HEK293T (cell line): ENCODE data around the gene PREX1.

Source experiments
- CTCF ChIA-PET: fragments of 350-600 bp; formaldehyde crosslinking; extraction: SDS; loops from one replicate; lab custom pipeline; 2021; ENCODE audit warnings: antibody characterized with exemption, inconsistent platforms; lab: Yijun Ruan, JAX
- POLR2A ChIA-PET: fragments of 350-600 bp; formaldehyde crosslinking; extraction: SDS; loops from one replicate; lab custom pipeline; 2020; ENCODE audit warnings: antibody characterized with exemption, inconsistent platforms; lab: Yijun Ruan, JAX
- DNase-seq: peaks from one replicate; pipeline ENCODE4 v3.0.0; 2012; ENCODE audit warnings: mixed read lengths; ENCODE audit errors: extremely low spot score
- ARNT ChIP-seq: fragments of 450-650 bp; IDR thresholded peaks from 2 replicates; pipeline ENCODE4 v1.6.1; 2017; ENCODE audit warnings: mild to moderate bottlenecking
- BHLHE40 ChIP-seq: fragments of 450-650 bp; IDR thresholded peaks from 2 replicates; pipeline ENCODE4 v1.6.1; 2016; ENCODE audit warnings: mild to moderate bottlenecking, moderate library complexity, borderline replicate concordance
- CTBP1 ChIP-seq: fragments of 450-650 bp; IDR thresholded peaks from 2 replicates; pipeline ENCODE4 v1.6.1; 2016; ENCODE audit warnings: borderline replicate concordance
- ELF4 ChIP-seq: fragments of 450-650 bp; IDR thresholded peaks from 2 replicates; pipeline ENCODE4 v1.6.1; 2017; ENCODE audit warnings: antibody characterized with exemption
- FOXA1 ChIP-seq: fragments of 450-650 bp; IDR thresholded peaks from 2 replicates; pipeline ENCODE4 v1.6.1; 2016; ENCODE audit warnings: mild to moderate bottlenecking
- FOXK2 ChIP-seq: fragments of 450-650 bp; IDR thresholded peaks from 2 replicates; pipeline ENCODE4 v1.6.1; 2016; ENCODE audit warnings: mild to moderate bottlenecking
- FOXM1 ChIP-seq: fragments of 450-650 bp; IDR thresholded peaks from 2 replicates; pipeline ENCODE4 v1.6.1; 2017; ENCODE audit warnings: mild to moderate bottlenecking, borderline replicate concordance
- HDGF ChIP-seq: fragments of 450-650 bp; IDR thresholded peaks from 2 replicates; pipeline ENCODE4 v1.6.1; 2017; ENCODE audit warnings: antibody characterized with exemption, borderline replicate concordance
- L3MBTL2 ChIP-seq: fragments of 450-650 bp; conservative IDR thresholded peaks from 2 replicates; pipeline ENCODE4 v1.6.1; 2016; ENCODE audit warnings: mild to moderate bottlenecking
- LEF1 ChIP-seq: fragments of 450-650 bp; IDR thresholded peaks from 2 replicates; pipeline ENCODE4 v1.6.1; 2017; ENCODE audit warnings: mild to moderate bottlenecking, borderline replicate concordance
- NFRKB ChIP-seq: fragments of 450-650 bp; IDR thresholded peaks from 2 replicates; pipeline ENCODE4 v1.6.1; 2016; ENCODE audit warnings: mild to moderate bottlenecking, moderate library complexity
- PKNOX1 ChIP-seq: fragments of 450-650 bp; IDR thresholded peaks from 2 replicates; pipeline ENCODE4 v1.6.1; 2016
- SP1 ChIP-seq: fragments of 450-650 bp; IDR thresholded peaks from 2 replicates; pipeline ENCODE4 v1.6.1; 2017
- SUZ12 ChIP-seq: fragments of 450-650 bp; IDR thresholded peaks from 2 replicates; pipeline ENCODE4 v1.6.1; 2016; ENCODE audit warnings: mild to moderate bottlenecking
- TARDBP ChIP-seq: fragments of 450-650 bp; IDR thresholded peaks from 2 replicates; pipeline ENCODE4 v1.6.1; 2016
- ZNF384 ChIP-seq: fragments of 450-650 bp; IDR thresholded peaks from 2 replicates; pipeline ENCODE4 v1.6.1; 2016

PREX1 gene

GRCh38 chr20:48682529-48683363 is 145.1 kb downstream of the PREX1 start:
- no peak for TF ChIP-seq SP1
- no peak for TF ChIP-seq CTBP1
- no peak for TF ChIP-seq L3MBTL2
- TF ChIP-seq LEF1: no peak
- no peak for TF ChIP-seq HDGF
- no peak for TF ChIP-seq ZNF384
- TF ChIP-seq PKNOX1: no peak
- no peak for TF ChIP-seq FOXK2
- no peak for TF ChIP-seq SUZ12
- ChIA-PET CTCF (no interaction called here), POLR2A (no interaction called here)
- peak; percentile 41 for DNase-seq

- TF ChIP-seq ZNF384: no peak
- TF ChIP-seq TARDBP: no peak
- no peak for TF ChIP-seq HDGF
- no peak for TF ChIP-seq ARNT
- TF ChIP-seq NFRKB: no peak
- TF ChIP-seq LEF1: no peak
- no peak for TF ChIP-seq PKNOX1
- no peak for TF ChIP-seq SP1
- TF ChIP-seq L3MBTL2: no peak
- no peak for TF ChIP-seq FOXM1
- TF ChIP-seq FOXA1: no peak
- no peak for TF ChIP-seq CTBP1
- TF ChIP-seq ELF4: no peak
- no peak for TF ChIP-seq FOXK2
- TF ChIP-seq BHLHE40: no peak
- no peak for TF ChIP-seq SUZ12
- ChIA-PET CTCF (no interaction called here), POLR2A (no interaction called here)
- DNase-seq: no peak
These were observed 145.8 kb downstream of the PREX1 start for GRCh38 chr20:48681873-48682426.

GRCh38 chr20:48681201-48681872 is 146.5 kb downstream of the PREX1 start:
- TF ChIP-seq FOXM1: no peak
- no peak for TF ChIP-seq BHLHE40
- no peak for TF ChIP-seq HDGF
- no peak for TF ChIP-seq PKNOX1
- no peak for TF ChIP-seq SP1
- no peak for TF ChIP-seq TARDBP
- TF ChIP-seq LEF1: no peak
- no peak for TF ChIP-seq FOXK2
- TF ChIP-seq NFRKB: no peak
- TF ChIP-seq FOXA1: no peak
- no peak for TF ChIP-seq L3MBTL2
- no peak for TF ChIP-seq SUZ12
- no peak for TF ChIP-seq CTBP1
- no peak for TF ChIP-seq ARNT
- TF ChIP-seq ZNF384: no peak
- no peak for TF ChIP-seq ELF4
- DNase-seq: no peak
- CTCF ChIA-PET: no interaction called here
- POLR2A ChIA-PET: no interaction called here

- no peak for TF ChIP-seq FOXM1
- no peak for TF ChIP-seq CTBP1
- no peak for TF ChIP-seq SUZ12
- TF ChIP-seq PKNOX1: no peak
- no peak for TF ChIP-seq FOXA1
- no peak for TF ChIP-seq L3MBTL2
- no peak for TF ChIP-seq FOXK2
- no peak for TF ChIP-seq TARDBP
- no peak for TF ChIP-seq ARNT
- no peak for TF ChIP-seq HDGF
- no peak for TF ChIP-seq SP1
- ChIA-PET CTCF (no interaction called here), POLR2A (no interaction called here)
- DNase-seq: no peak
These were observed 147.1 kb downstream of the PREX1 start for GRCh38 chr20:48680650-48681049.

- DNase-seq: peak; percentile 78
- TF ChIP-seq FOXK2 (no peak), CTBP1 (no peak), ELF4 (no peak), HDGF (no peak), BHLHE40 (no peak), ZNF384 (no peak), L3MBTL2 (no peak), FOXM1 (no peak), FOXA1 (no peak), PKNOX1 (no peak), TARDBP (no peak), LEF1 (no peak), SUZ12 (no peak), NFRKB (no peak), SP1 (no peak)
- ChIA-PET POLR2A (no interaction called here), CTCF (no interaction called here)
These were observed 148.2 kb downstream of the PREX1 start for GRCh38 chr20:48679599-48679998.
